A673 (cell line): ENCODE measurements around the gene MEN1. TPM values are rescaled to one million over a fixed set of nuclear protein-coding genes. Genes with fewer than 3 reads are reported as not detected.

Experiments
- BruUV-seq: library from RNA; stranded (reverse); fragments of 400-500 nt; replicated peaks from 2 replicates; lab custom pipeline; 2021; lab: Mats Ljungman, UMichigan
- CTCF ChIA-PET: fragments of 300-600 bp; sonication (Branson Sonifier 250); formaldehyde crosslinking; loops from one replicate; lab custom pipeline; 2022; ENCODE audit warnings: antibody characterized with exemption; lab: Charles Lee
- POLR2A ChIA-PET: fragments of 300-600 bp; sonication (Branson Sonifier 250); formaldehyde crosslinking; loops from one replicate; lab custom pipeline; 2022; ENCODE audit warnings: antibody characterized with exemption; ENCODE audit not compliant: low non-redundant PET; lab: Charles Lee
- DNase-seq: peaks from one replicate; pipeline ENCODE4 v3.0.0-alpha.2; 2015; ENCODE audit warnings: low spot score
- H3K27ac ChIP-seq: fragments of 200-600 bp; sonication (generic); 2 replicates; pipeline ENCODE4 v1.5.1; 2016; ENCODE audit warnings: mixed run types, low read depth, mild to moderate bottlenecking, mixed read lengths, antibody characterized with exemption, low read length; ENCODE audit not compliant: poor library complexity, severe bottlenecking
- H3K27me3 ChIP-seq: fragments of 200-600 bp; sonication (generic); replicated peaks from 2 replicates; pipeline ENCODE4 v1.6.1; 2017; ENCODE audit warnings: mixed run types, low read depth, mild to moderate bottlenecking, mixed read lengths, antibody characterized with exemption, low read length; ENCODE audit not compliant: insufficient read depth, poor library complexity
- H3K36me3 ChIP-seq: fragments of 200-600 bp; sonication (generic); 2 replicates; pipeline ENCODE4 v1.6.1; 2016; ENCODE audit warnings: mixed run types, mild to moderate bottlenecking, mixed read lengths, antibody characterized with exemption, low read length; ENCODE audit not compliant: insufficient read depth, poor library complexity, severe bottlenecking
- H3K4me1 ChIP-seq: fragments of 200-600 bp; sonication (generic); 2 replicates; pipeline ENCODE4 v1.6.1; 2017; ENCODE audit warnings: mixed run types, mild to moderate bottlenecking, mixed read lengths, antibody characterized with exemption, low read length; ENCODE audit not compliant: insufficient read depth, poor library complexity, severe bottlenecking
- H3K4me3 ChIP-seq: fragments of 200-600 bp; sonication (generic); 2 replicates; pipeline ENCODE4 v1.5.1; 2016; ENCODE audit warnings: low read depth, mixed run types, mild to moderate bottlenecking, mixed read lengths, low read length; ENCODE audit not compliant: poor library complexity, severe bottlenecking
- H3K9me3 ChIP-seq: fragments of 200-600 bp; sonication (generic); 2 replicates; pipeline ENCODE4 v1.6.1; 2016; ENCODE audit warnings: mixed run types, low read depth, mild to moderate bottlenecking, mixed read lengths, antibody characterized with exemption, low read length; ENCODE audit not compliant: poor library complexity, severe bottlenecking
- EZH2 ChIP-seq: fragments of 200-600 bp; sonication (generic); IDR thresholded peaks from 2 replicates; pipeline ENCODE4 v1.6.1; 2017; ENCODE audit warnings: borderline replicate concordance, low read depth, mild to moderate bottlenecking, mixed read lengths, antibody characterized with exemption, low read length; ENCODE audit not compliant: poor library complexity, severe bottlenecking
- intact Hi-C: fragments of 100-400 bp; cut with micrococcal nuclease; formaldehyde crosslinking; loops from one replicate; pipeline ENCODE4 v1.10.0; 2022; ENCODE audit not compliant: unreplicated experiment
- total RNA-seq: library from RNA; stranded (reverse); gene quantifications from 2 replicates; pipeline ENCODE4 v1.2.3, GENCODE V29; 2021
- TF ChIP-seq, protein P1 (sequence below): fragments of 300-800, 200-600 bp; sonication (generic); conservative IDR thresholded peaks from 2 replicates; pipeline ENCODE4 v1.5.1; 2017; ENCODE audit warnings: low read depth, mild to moderate bottlenecking, antibody characterized with exemption, low read length, moderate library complexity, mixed read lengths

The MEN1 gene
- total RNA-seq, 1 experiment from 2014 or later = 45.7 TPM

DNA sequence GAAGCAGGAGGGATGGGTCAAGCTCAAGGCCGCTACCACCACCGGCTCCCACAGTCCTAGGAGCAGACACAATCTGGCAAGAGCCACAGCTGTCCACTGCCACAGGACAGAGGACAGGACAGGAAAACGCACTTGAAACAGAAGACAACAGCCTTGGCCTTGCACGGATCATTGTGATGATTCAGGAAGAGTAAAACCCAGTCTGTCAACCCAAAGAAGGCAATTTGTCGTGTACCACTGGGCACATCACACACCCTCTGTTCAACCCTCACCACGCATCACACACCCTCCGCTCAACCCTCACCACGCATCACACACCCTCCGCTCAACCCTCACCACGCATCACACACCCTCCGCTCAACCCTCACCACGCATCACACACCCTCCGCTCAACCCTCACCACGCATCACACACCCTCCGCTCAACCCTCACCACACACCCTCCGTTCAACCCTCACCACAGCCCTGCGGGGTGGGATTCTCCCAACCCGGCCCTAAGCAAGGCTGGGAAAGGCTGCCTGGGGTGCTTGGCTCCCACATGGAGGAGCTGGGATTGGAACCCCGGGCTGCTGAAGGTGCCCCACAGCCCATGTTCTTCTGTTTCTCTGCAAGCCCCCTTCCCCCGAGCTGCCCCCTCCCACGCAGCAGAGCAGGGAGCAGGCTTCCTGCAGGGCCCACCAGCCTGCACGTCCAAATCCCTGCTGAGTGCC lies 45.4 kb upstream of the MEN1 start:
- Histone ChIP-seq H3K27me3 (no peaks in the 10 kb centered on the region), H3K4me1 (peaks cover 16% of the 10 kb centered on the region), H3K4me3 (no peak overlapping the region), H3K27ac (peak overlapping the region; percentile 50), H3K36me3 (no peaks in the 10 kb centered on the region), H3K9me3 (no peaks in the 10 kb centered on the region)
- BruUV-seq = no TSS peak
- intact Hi-C loops = no loop called here
- no peak for DNase-seq
- POLR2A ChIA-PET = no interaction called here
- TF ChIP-seq EZH2 = no peak
- TF ChIP-seq, protein P1, sequence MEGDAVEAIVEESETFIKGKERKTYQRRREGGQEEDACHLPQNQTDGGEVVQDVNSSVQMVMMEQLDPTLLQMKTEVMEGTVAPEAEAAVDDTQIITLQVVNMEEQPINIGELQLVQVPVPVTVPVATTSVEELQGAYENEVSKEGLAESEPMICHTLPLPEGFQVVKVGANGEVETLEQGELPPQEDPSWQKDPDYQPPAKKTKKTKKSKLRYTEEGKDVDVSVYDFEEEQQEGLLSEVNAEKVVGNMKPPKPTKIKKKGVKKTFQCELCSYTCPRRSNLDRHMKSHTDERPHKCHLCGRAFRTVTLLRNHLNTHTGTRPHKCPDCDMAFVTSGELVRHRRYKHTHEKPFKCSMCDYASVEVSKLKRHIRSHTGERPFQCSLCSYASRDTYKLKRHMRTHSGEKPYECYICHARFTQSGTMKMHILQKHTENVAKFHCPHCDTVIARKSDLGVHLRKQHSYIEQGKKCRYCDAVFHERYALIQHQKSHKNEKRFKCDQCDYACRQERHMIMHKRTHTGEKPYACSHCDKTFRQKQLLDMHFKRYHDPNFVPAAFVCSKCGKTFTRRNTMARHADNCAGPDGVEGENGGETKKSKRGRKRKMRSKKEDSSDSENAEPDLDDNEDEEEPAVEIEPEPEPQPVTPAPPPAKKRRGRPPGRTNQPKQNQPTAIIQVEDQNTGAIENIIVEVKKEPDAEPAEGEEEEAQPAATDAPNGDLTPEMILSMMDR = no peak
- CTCF ChIA-PET = interaction anchor here (1.0 to 1.4 kb wide), 3 partner anchors 11 to 32 kb away, joined by 3 to 4 read pairs (median 3); partner anchors contain the start of gene CDC42BPG

GRCh38 chr11:64854534-64855502 lies 44.5 kb upstream of the MEN1 start:
- H3K4me3 ChIP-seq = no peak overlapping the region
- intact Hi-C loops = no loop called here
- no peaks in the 10 kb centered on the region for H3K36me3 ChIP-seq
- peak; percentile 87 for DNase-seq
- POLR2A ChIA-PET = no interaction called here
- TF ChIP-seq EZH2 = no peak
- TF ChIP-seq, protein P1 = no peak
- peaks cover 16% of the 10 kb centered on the region for H3K4me1 ChIP-seq
- no peaks in the 10 kb centered on the region for H3K27me3 ChIP-seq
- no peaks in the 10 kb centered on the region for H3K9me3 ChIP-seq
- H3K27ac ChIP-seq = peak overlapping the region; percentile 50
- BruUV-seq = no TSS peak
- CTCF ChIA-PET = interaction anchor here (1.1 kb wide), 1 partner anchor 11 kb away, joined by 3 read pairs; the partner anchor contains the start of gene CDC42BPG

- TF ChIP-seq EZH2 = no peak
- TF ChIP-seq, protein P1 = no peak
- Histone ChIP-seq H3K9me3 (no peaks in the 10 kb centered on the region), H3K27ac (no peak overlapping the region), H3K4me1 (peaks cover 16% of the 10 kb centered on the region), H3K27me3 (no peaks in the 10 kb centered on the region), H3K36me3 (no peaks in the 10 kb centered on the region), H3K4me3 (no peak overlapping the region)
- POLR2A ChIA-PET = no interaction called here
- BruUV-seq = no TSS peak
- CTCF ChIA-PET = no interaction called here
- no peak for DNase-seq
- intact Hi-C loops = no loop called here
Observed at GRCh38 chr11:64854157-64854533, 43.8 kb upstream of the MEN1 start.
